HEK293T (cell line): ENCODE results near the gene WWOX.
A peak's percentile ranks its signal among the peaks of the same experiment; 100 is the strongest.

Experiments used
- CTCF ChIA-PET: fragments of 350-600 bp; formaldehyde crosslinking; extraction: SDS; loops from one replicate; lab custom pipeline; 2021; ENCODE audit warnings: antibody characterized with exemption, inconsistent platforms; lab: Yijun Ruan, JAX
- POLR2A ChIA-PET: fragments of 350-600 bp; formaldehyde crosslinking; extraction: SDS; loops from one replicate; lab custom pipeline; 2020; ENCODE audit warnings: antibody characterized with exemption, inconsistent platforms; lab: Yijun Ruan, JAX
- DNase-seq: peaks from one replicate; pipeline ENCODE4 v3.0.0; 2012; ENCODE audit warnings: mixed read lengths; ENCODE audit errors: extremely low spot score
- ARNT ChIP-seq: fragments of 450-650 bp; IDR thresholded peaks from 2 replicates; pipeline ENCODE4 v1.6.1; 2017; ENCODE audit warnings: mild to moderate bottlenecking
- BHLHE40 ChIP-seq: fragments of 450-650 bp; IDR thresholded peaks from 2 replicates; pipeline ENCODE4 v1.6.1; 2016; ENCODE audit warnings: mild to moderate bottlenecking, moderate library complexity, borderline replicate concordance
- CTBP1 ChIP-seq: fragments of 450-650 bp; IDR thresholded peaks from 2 replicates; pipeline ENCODE4 v1.6.1; 2016; ENCODE audit warnings: borderline replicate concordance
- ELF4 ChIP-seq: fragments of 450-650 bp; IDR thresholded peaks from 2 replicates; pipeline ENCODE4 v1.6.1; 2017; ENCODE audit warnings: antibody characterized with exemption
- FOXA1 ChIP-seq: fragments of 450-650 bp; IDR thresholded peaks from 2 replicates; pipeline ENCODE4 v1.6.1; 2016; ENCODE audit warnings: mild to moderate bottlenecking
- FOXK2 ChIP-seq: fragments of 450-650 bp; IDR thresholded peaks from 2 replicates; pipeline ENCODE4 v1.6.1; 2016; ENCODE audit warnings: mild to moderate bottlenecking
- FOXM1 ChIP-seq: fragments of 450-650 bp; IDR thresholded peaks from 2 replicates; pipeline ENCODE4 v1.6.1; 2017; ENCODE audit warnings: mild to moderate bottlenecking, borderline replicate concordance
- HDGF ChIP-seq: fragments of 450-650 bp; IDR thresholded peaks from 2 replicates; pipeline ENCODE4 v1.6.1; 2017; ENCODE audit warnings: antibody characterized with exemption, borderline replicate concordance
- L3MBTL2 ChIP-seq: fragments of 450-650 bp; conservative IDR thresholded peaks from 2 replicates; pipeline ENCODE4 v1.6.1; 2016; ENCODE audit warnings: mild to moderate bottlenecking
- LEF1 ChIP-seq: fragments of 450-650 bp; IDR thresholded peaks from 2 replicates; pipeline ENCODE4 v1.6.1; 2017; ENCODE audit warnings: mild to moderate bottlenecking, borderline replicate concordance
- NFRKB ChIP-seq: fragments of 450-650 bp; IDR thresholded peaks from 2 replicates; pipeline ENCODE4 v1.6.1; 2016; ENCODE audit warnings: mild to moderate bottlenecking, moderate library complexity
- SP1 ChIP-seq: fragments of 450-650 bp; IDR thresholded peaks from 2 replicates; pipeline ENCODE4 v1.6.1; 2017
- SUZ12 ChIP-seq: fragments of 450-650 bp; IDR thresholded peaks from 2 replicates; pipeline ENCODE4 v1.6.1; 2016; ENCODE audit warnings: mild to moderate bottlenecking
- TARDBP ChIP-seq: fragments of 450-650 bp; IDR thresholded peaks from 2 replicates; pipeline ENCODE4 v1.6.1; 2016
- ZNF384 ChIP-seq: fragments of 450-650 bp; IDR thresholded peaks from 2 replicates; pipeline ENCODE4 v1.6.1; 2016
- TF ChIP-seq, protein P1 (sequence below): fragments of 450-650 bp; IDR thresholded peaks from 2 replicates; pipeline ENCODE4 v1.6.1; 2016

Gene WWOX

DNA sequence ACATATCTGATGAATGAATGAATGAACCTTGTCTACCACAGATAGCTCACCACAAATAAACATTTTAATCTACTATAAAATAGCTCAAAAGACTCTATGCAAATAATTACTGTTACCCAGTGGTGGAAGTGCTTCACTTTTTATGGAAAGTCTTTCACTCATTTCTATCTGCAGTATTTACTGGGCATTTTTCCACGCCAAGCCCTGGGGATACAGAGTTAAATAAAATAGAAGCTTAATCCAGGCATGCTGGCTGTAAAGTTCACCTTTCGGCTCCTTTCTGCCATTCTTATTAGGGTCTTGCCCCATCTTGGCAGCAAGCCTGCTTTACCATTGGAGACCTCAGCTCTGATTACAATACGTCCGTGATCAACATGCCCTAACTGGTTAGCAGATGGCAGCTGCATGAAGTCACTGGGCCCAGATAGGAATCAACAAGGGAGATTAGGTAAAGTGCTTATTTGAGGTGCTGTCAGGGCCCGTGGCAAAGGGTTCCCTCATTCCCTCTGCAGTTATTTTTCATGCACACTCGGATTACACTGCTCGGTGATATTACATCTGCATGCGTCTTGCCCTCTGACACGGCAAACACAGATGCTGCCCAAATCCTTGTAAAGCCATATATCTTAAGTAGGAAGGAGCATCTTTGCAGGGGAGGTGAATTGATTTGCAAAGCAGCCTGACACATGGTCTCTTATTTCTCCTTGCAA lies 648.9 kb downstream of the WWOX start:
- POLR2A ChIA-PET = no interaction called here
- DNase-seq = no peak
- no peak for TF ChIP-seq TARDBP
- TF ChIP-seq ELF4 = no peak
- no peak for TF ChIP-seq LEF1
- 0 out of 2 replicates have a peak, but pooled peaks have one; percentile 19 for TF ChIP-seq FOXK2
- no peak for TF ChIP-seq L3MBTL2
- TF ChIP-seq FOXA1 = no peak
- TF ChIP-seq ZNF384 = no peak
- no peak for TF ChIP-seq BHLHE40
- TF ChIP-seq ARNT = no peak
- no peak for TF ChIP-seq SUZ12
- TF ChIP-seq, protein P1, sequence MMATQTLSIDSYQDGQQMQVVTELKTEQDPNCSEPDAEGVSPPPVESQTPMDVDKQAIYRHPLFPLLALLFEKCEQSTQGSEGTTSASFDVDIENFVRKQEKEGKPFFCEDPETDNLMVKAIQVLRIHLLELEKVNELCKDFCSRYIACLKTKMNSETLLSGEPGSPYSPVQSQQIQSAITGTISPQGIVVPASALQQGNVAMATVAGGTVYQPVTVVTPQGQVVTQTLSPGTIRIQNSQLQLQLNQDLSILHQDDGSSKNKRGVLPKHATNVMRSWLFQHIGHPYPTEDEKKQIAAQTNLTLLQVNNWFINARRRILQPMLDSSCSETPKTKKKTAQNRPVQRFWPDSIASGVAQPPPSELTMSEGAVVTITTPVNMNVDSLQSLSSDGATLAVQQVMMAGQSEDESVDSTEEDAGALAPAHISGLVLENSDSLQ = peak; percentile 64
- TF ChIP-seq CTBP1 = peak; percentile 33; the same call in 1 of the 2 replicates
- TF ChIP-seq HDGF = no peak
- no peak for TF ChIP-seq FOXM1
- no peak for TF ChIP-seq NFRKB
- no peak for TF ChIP-seq SP1
- CTCF ChIA-PET = interaction anchor here (0.7 kb wide), 1 partner anchor 41 kb away, joined by 3 read pairs; no protein-coding TSS in a partner anchor

DNA sequence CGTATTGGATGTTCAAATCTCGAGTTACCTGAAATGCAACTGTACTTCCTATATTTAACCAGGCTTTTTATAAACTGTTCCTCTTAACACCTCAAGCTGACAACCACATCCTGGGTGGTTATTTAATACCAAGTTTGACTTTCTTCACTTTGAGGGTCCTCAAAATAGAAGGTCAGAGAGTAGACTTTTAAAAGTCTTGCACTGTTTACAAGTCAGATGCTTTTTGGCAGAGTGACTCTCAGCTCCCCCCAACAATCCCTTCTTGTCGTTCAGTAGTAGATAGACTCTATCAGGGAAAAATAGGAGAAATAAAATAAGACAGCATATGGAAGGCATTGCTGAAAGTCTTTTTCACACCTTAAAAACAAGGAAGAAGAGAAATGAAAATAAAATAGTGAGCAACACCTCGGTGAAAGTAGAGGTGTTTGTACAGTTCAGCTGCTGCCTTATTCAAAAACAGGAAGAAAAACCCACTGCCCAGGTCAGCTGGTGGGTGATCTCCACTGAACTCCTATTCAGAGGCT lies 650.4 kb downstream of the WWOX start:
- TF ChIP-seq, protein P1 = no peak
- TF ChIP-seq ZNF384 (no peak), LEF1 (no peak), ARNT (no peak), FOXA1 (no peak), FOXK2 (no peak), HDGF (no peak), L3MBTL2 (no peak), ELF4 (no peak), FOXM1 (no peak), TARDBP (no peak), SUZ12 (no peak), SP1 (no peak), CTBP1 (no peak), NFRKB (no peak), BHLHE40 (no peak)
- POLR2A ChIA-PET = no interaction called here
- CTCF ChIA-PET = no interaction called here
- DNase-seq = no peak

DNA sequence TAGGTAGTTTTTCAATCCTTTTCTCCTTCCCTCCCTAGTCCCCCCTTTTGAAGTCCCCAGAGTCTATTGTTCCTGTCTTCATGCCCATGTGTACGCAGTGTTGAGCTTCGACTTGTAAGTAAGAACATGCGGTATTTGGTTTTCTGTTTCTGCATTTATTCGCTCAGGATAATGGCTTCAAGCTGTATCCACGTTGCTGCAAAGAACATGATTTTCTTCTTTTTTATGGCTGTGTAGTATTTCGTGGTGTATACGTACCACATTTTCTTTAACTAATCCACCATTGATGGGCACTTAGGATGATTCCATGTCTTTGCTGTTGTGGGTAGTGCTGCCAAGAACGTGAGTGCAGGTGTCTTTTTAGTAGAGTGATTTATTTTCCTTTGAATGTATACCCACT lies 651.2 kb downstream of the WWOX start:
- ChIA-PET CTCF (no interaction called here), POLR2A (no interaction called here)
- no peak for DNase-seq
- no peak for TF ChIP-seq ARNT

DNA sequence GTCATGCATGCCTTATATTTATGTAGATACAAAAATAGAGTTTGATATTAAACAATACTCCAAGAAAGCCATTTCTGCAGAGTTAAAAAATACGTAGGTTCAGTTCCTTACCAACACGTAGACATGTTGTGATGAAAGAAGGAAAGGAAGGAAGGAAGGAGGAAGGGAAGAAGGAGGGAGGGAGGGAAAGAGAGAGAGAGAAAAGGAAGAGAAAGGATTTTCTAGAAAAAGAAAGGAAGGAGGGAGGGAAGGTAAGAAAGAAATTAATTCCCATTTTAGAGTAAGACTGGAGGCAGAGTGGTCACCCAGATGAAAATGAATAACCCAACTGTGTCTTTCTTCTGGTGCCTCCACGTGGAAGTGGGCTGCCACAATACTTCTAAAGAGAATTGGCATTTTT lies 652.1 kb downstream of the WWOX start:
- DNase-seq = no peak

DNA sequence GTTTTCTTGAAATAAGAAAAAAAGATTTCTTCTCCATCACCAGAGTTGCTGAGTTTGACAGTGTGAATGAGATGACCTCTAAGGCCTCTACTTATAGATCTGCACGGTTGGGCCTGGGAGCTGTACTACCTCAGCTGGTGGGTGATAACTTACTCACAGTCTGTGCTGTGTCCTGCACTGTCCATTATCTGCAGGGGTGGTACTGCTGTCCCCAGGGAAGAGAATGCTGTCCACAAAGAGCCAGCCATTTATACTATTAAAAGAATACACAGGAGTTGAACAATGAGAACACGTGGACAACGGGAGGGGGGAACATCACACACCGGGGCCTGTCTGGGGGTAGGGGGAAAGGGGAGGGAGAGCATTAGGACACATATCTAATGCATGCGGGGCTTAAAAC lies 655.3 kb downstream of the WWOX start:
- DNase-seq = no peak
- ChIA-PET CTCF (no interaction called here), POLR2A (no interaction called here)
- no peak for TF ChIP-seq ARNT
- TF ChIP-seq FOXA1 = no peak
- no peak for TF ChIP-seq HDGF
- TF ChIP-seq ZNF384 = no peak
- TF ChIP-seq, protein P1 = no peak
- TF ChIP-seq SP1 = no peak
- no peak for TF ChIP-seq SUZ12
- TF ChIP-seq L3MBTL2 = no peak
- no peak for TF ChIP-seq NFRKB

More for the DNA sequence above, 652.1 kb downstream of the WWOX start:
- TF ChIP-seq ELF4 (no peak), FOXM1 (no peak), NFRKB (no peak), ZNF384 (no peak), HDGF (no peak), ARNT (no peak), SUZ12 (no peak), FOXK2 (no peak), SP1 (no peak), L3MBTL2 (no peak), LEF1 (no peak), FOXA1 (no peak), TARDBP (no peak), BHLHE40 (no peak), CTBP1 (no peak)
- TF ChIP-seq, protein P1 = no peak
- CTCF ChIA-PET = no interaction called here
- POLR2A ChIA-PET = no interaction called here
